ENCODE measurements around the gene PRLHR.

PRLHR gene

GRCh38 chr10:118581340-118581739 lies 14.1 kb downstream of the PRLHR start:
- TF ChIP-seq GATA2 (IDR thresholded peaks at IDR 0.05; ENCODE audit: low read depth, low read length) = no peak
- no peak for TF ChIP-seq GATA3 (IDR thresholded peaks at IDR 0.05; ENCODE audit: low read depth, low read length)

GRCh38 chr10:118580702-118581101 lies 14.7 kb downstream of the PRLHR start:
- no peak for TF ChIP-seq GATA3 (IDR thresholded peaks at IDR 0.05; ENCODE audit: low read depth, low read length)
- no peak for TF ChIP-seq GATA2 (IDR thresholded peaks at IDR 0.05; ENCODE audit: low read depth, low read length)

GRCh38 chr10:118573512-118573911 lies 21.9 kb downstream of the PRLHR start:
- TF ChIP-seq GATA3 (IDR thresholded peaks at IDR 0.05; ENCODE audit: low read depth, low read length) (no peak), GATA2 (IDR thresholded peaks at IDR 0.05; ENCODE audit: low read depth, low read length) (no peak)

- TF ChIP-seq GATA3 (IDR thresholded peaks at IDR 0.05; ENCODE audit: low read depth, low read length) (no peak), GATA2 (IDR thresholded peaks at IDR 0.05; ENCODE audit: low read depth, low read length) (no peak)
Measured at GRCh38 chr10:118572256-118573041, 23.0 kb downstream of the PRLHR start.

- TF ChIP-seq GATA2 (IDR thresholded peaks at IDR 0.05; ENCODE audit: low read depth, low read length) = no peak
- TF ChIP-seq GATA3 (IDR thresholded peaks at IDR 0.05; ENCODE audit: low read depth, low read length) = no peak
Measured at GRCh38 chr10:118571123-118571522, 24.3 kb downstream of the PRLHR start.

- no peak for TF ChIP-seq GATA3 (IDR thresholded peaks at IDR 0.05; ENCODE audit: low read depth, low read length)
- no peak for TF ChIP-seq GATA2 (IDR thresholded peaks at IDR 0.05; ENCODE audit: low read depth, low read length)
Measured at GRCh38 chr10:118570591-118570990, 24.9 kb downstream of the PRLHR start.

GRCh38 chr10:118569882-118570252 lies 25.6 kb downstream of the PRLHR start:
- no peak for TF ChIP-seq GATA2 (IDR thresholded peaks at IDR 0.05; ENCODE audit: low read depth, low read length)

- TF ChIP-seq GATA2 (IDR thresholded peaks at IDR 0.05; ENCODE audit: low read depth, low read length) (no peak), GATA3 (IDR thresholded peaks at IDR 0.05; ENCODE audit: low read depth, low read length) (no peak)
Measured at GRCh38 chr10:118569241-118569881, 26.1 kb downstream of the PRLHR start.

- TF ChIP-seq GATA2 (IDR thresholded peaks at IDR 0.05; ENCODE audit: low read depth, low read length) = no peak
- TF ChIP-seq GATA3 (IDR thresholded peaks at IDR 0.05; ENCODE audit: low read depth, low read length) = no peak
Measured at GRCh38 chr10:118568327-118568848, 27.1 kb downstream of the PRLHR start.

- TF ChIP-seq GATA3 (IDR thresholded peaks at IDR 0.05; ENCODE audit: low read depth, low read length) (no peak), GATA2 (IDR thresholded peaks at IDR 0.05; ENCODE audit: low read depth, low read length) (no peak)
Measured at GRCh38 chr10:118567701-118568248, 27.7 kb downstream of the PRLHR start.

- TF ChIP-seq GATA2 (IDR thresholded peaks at IDR 0.05; ENCODE audit: low read depth, low read length) (no peak), GATA3 (IDR thresholded peaks at IDR 0.05; ENCODE audit: low read depth, low read length) (no peak)
Measured at GRCh38 chr10:118566911-118567310, 28.5 kb downstream of the PRLHR start.

- TF ChIP-seq GATA3 (IDR thresholded peaks at IDR 0.05; ENCODE audit: low read depth, low read length) (no peak), GATA2 (IDR thresholded peaks at IDR 0.05; ENCODE audit: low read depth, low read length) (no peak)
Measured at GRCh38 chr10:118565301-118566075, 30.0 kb downstream of the PRLHR start.

GRCh38 chr10:118564652-118565051 lies 30.8 kb downstream of the PRLHR start:
- TF ChIP-seq GATA2 (IDR thresholded peaks at IDR 0.05; ENCODE audit: low read depth, low read length) (no peak), GATA3 (IDR thresholded peaks at IDR 0.05; ENCODE audit: low read depth, low read length) (no peak)

GRCh38 chr10:118564114-118564513 lies 31.3 kb downstream of the PRLHR start:
- no peak for TF ChIP-seq GATA3 (IDR thresholded peaks at IDR 0.05; ENCODE audit: low read depth, low read length)
- no peak for TF ChIP-seq GATA2 (IDR thresholded peaks at IDR 0.05; ENCODE audit: low read depth, low read length)
